C4-2B (cell line): Measurements from ENCODE around the gene GSTT2.

Source experiments
- H3K27ac ChIP-seq: fragments of 450-650 bp; 2 replicates; pipeline ENCODE4 v1.5.1; 2017
- ZFX ChIP-seq: fragments of 450-650 bp; IDR thresholded peaks from 2 replicates; pipeline ENCODE4 v1.6.1; 2017
- TF ChIP-seq, protein P1 (sequence below): fragments of 450-650 bp; conservative IDR thresholded peaks from 2 replicates; pipeline ENCODE4 v1.5.1; 2017; ENCODE audit warnings: mild to moderate bottlenecking

GSTT2 gene

GRCh38 chr22:24006914-24007214 is 26.9 kb downstream of the GSTT2 start:
- TF ChIP-seq, protein P1, sequence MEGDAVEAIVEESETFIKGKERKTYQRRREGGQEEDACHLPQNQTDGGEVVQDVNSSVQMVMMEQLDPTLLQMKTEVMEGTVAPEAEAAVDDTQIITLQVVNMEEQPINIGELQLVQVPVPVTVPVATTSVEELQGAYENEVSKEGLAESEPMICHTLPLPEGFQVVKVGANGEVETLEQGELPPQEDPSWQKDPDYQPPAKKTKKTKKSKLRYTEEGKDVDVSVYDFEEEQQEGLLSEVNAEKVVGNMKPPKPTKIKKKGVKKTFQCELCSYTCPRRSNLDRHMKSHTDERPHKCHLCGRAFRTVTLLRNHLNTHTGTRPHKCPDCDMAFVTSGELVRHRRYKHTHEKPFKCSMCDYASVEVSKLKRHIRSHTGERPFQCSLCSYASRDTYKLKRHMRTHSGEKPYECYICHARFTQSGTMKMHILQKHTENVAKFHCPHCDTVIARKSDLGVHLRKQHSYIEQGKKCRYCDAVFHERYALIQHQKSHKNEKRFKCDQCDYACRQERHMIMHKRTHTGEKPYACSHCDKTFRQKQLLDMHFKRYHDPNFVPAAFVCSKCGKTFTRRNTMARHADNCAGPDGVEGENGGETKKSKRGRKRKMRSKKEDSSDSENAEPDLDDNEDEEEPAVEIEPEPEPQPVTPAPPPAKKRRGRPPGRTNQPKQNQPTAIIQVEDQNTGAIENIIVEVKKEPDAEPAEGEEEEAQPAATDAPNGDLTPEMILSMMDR = no peak
- TF ChIP-seq ZFX = no peak

DNA sequence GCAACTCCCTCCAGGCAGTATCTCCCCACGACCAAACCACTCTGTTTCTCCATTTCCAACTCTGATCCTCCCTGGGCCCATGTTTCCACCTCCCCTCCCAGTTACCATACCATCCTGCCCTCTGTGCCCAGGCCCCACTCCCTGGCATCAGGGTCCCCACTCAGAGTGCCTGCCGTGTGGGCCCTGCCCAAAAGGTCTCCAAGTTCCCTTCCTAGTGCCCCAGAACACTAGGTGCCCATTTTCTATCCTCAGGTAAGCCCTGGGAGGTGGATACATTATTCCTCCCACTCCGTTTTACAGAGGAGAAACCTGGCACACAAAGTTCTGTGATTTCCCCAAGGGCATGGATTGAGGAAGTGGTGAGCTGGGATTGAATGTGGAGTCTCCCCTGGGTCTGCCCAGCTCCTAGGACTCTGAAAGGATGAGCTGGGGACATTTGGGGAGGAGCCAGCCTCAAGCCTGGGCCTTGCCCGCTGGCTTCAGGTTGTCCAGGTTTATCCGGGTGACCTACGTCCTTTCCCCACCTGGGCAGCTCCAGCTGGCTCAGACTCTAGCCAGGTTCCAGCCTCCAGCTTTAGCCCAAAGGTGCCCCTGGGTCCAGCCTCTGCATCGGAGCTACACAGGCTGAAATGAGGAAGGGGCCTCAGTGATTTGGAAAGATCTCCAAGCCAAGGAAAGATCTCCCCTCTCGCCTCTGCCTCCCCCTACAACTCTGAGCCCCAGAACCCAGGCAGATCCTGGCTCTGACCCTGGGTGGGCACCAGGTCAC is 27.5 kb downstream of the GSTT2 start:
- no peak for TF ChIP-seq ZFX
- TF ChIP-seq, protein P1 = no peak
- peak overlapping the region; percentile 49 for H3K27ac ChIP-seq

More at GRCh38 chr22:24006914-24007214, 26.9 kb downstream of the GSTT2 start:
- peak overlapping the region; percentile 49 for H3K27ac ChIP-seq

- TF ChIP-seq ZFX = no peak
- TF ChIP-seq, protein P1 = no peak
- peak overlapping the region; percentile 49 for H3K27ac ChIP-seq
Observed at GRCh38 chr22:24008022-24008283, 28.0 kb downstream of the GSTT2 start.

DNA sequence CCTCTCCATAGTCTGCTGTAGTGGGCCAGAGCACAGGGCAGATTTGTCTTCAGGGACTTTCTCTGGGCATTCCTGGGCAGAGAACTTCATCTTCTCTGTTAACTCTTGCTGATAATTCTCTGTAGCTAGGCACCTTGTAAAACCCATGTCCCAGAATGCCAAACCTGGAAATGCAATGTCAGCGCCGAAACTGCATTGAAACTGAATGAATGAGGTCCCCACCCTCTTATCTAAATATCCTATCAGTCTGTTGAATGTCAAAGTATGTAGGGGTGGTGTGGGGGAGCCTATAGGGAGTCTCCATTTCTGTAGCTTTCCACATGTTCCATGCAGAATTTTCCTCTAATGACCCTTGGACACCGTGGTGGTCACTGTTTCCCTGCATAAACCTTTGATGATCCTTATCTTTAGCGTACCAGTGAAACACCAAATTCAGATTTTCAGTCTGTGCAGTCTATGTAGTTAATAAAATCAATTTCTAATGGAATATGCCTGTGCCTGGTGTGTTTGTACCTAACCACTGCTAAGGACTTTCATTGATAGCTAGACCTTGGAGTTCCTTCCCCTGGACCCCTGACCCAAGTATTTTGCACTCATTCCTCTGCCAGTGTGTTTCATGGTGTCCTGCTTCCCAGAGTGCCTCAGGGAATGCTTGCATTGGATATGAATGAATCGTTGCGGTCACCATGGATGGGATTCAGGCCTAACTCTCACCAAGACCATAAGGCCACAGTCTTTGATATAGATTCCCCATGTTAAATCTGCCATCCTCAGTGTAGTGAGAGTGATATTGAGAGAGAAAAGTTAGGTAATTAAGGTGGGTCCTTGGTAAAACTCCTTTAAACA is 28.7 kb downstream of the GSTT2 start:
- H3K27ac ChIP-seq = no peak overlapping the region
- no peak for TF ChIP-seq ZFX
- TF ChIP-seq, protein P1 = no peak

- H3K27ac ChIP-seq = no peak overlapping the region
- no peak for TF ChIP-seq ZFX
- TF ChIP-seq, protein P1 = no peak
Observed at GRCh38 chr22:24009227-24010017, 29.5 kb downstream of the GSTT2 start.

- H3K27ac ChIP-seq = no peak overlapping the region
- TF ChIP-seq, protein P1 = no peak
- no peak for TF ChIP-seq ZFX
Observed at GRCh38 chr22:24010018-24010391, 30.1 kb downstream of the GSTT2 start.

- peak overlapping the region; percentile 84 for H3K27ac ChIP-seq
- no peak; the same call in 1 of the 2 replicates for TF ChIP-seq ZFX
- TF ChIP-seq, protein P1 = no peak
Observed at GRCh38 chr22:24011735-24012068, 31.8 kb downstream of the GSTT2 start.
